ENCODE data around the gene NOTCH4.
A peak's percentile ranks its signal among the peaks of the same experiment; 100 is the strongest.
"Not testable (repeated sequence)": the region's sequence is repeated elsewhere in the genome, so short reads cannot be mapped to it uniquely, and the experiment has no call there.

NOTCH4 gene

GRCh38 chr6:32192608-32193039 is 31.2 kb downstream of the NOTCH4 start, which contains the start of gene GPSM3:
Gene GPSM3, minus strand, starts transcription at chr6:32192643. Its CDS starts 130 bp downstream, at chr6:32192513.
- DNase-seq, result no peak

GRCh38 chr6:32191696-32192607 is 31.9 kb downstream of the NOTCH4 start:
- no peak for DNase-seq

- no peak for DNase-seq
Measured at GRCh38 chr6:32190911-32191677, 32.8 kb downstream of the NOTCH4 start.

GRCh38 chr6:32190054-32190851 is 33.6 kb downstream of the NOTCH4 start, which contains the start of gene PBX2:
Gene PBX2, minus strand, starts transcription at chr6:32190202. Its CDS starts 287 bp downstream, at chr6:32189915.
- peak; percentile 37 for DNase-seq

GRCh38 chr6:32189742-32190053 is 34.2 kb downstream of the NOTCH4 start:
- DNase-seq, result no peak

GRCh38 chr6:32189069-32189741 is 34.7 kb downstream of the NOTCH4 start:
- DNase-seq, result no peak

GRCh38 chr6:32188381-32189068 is 35.3 kb downstream of the NOTCH4 start:
- DNase-seq, result no peak

- DNase-seq, result not testable (repeated sequence)
Measured at GRCh38 chr6:32187725-32188380, 36.0 kb downstream of the NOTCH4 start.

GRCh38 chr6:32187009-32187709 is 36.7 kb downstream of the NOTCH4 start:
- DNase-seq, result no peak

GRCh38 chr6:32186151-32186840 is 37.6 kb downstream of the NOTCH4 start:
- not testable (repeated sequence) for DNase-seq

GRCh38 chr6:32185681-32186131 is 38.2 kb downstream of the NOTCH4 start:
- not testable (repeated sequence) for DNase-seq

- DNase-seq, result no peak
Measured at GRCh38 chr6:32184084-32184640, 39.7 kb downstream of the NOTCH4 start, which contains the start of gene AGER. Gene AGER, minus strand, starts transcription at chr6:32184253. Its CDS starts 31 bp downstream, at chr6:32184222.

- no peak for DNase-seq
Measured at GRCh38 chr6:32183483-32184083, 40.3 kb downstream of the NOTCH4 start.

GRCh38 chr6:32183030-32183429 is 40.8 kb downstream of the NOTCH4 start:
- DNase-seq, result no peak

GRCh38 chr6:32182555-32182981 is 41.3 kb downstream of the NOTCH4 start:
- DNase-seq, result no peak

- DNase-seq, result no peak
Measured at GRCh38 chr6:32181915-32182529, 41.8 kb downstream of the NOTCH4 start.

- no peak for DNase-seq
Measured at GRCh38 chr6:32181148-32181702, 42.6 kb downstream of the NOTCH4 start.

All from activated gamma-delta T cell (primary cell).